COLO829 (cell line): Measurements from ENCODE around the gene DDX4.
"Not testable (repeated sequence)": the region's sequence is repeated elsewhere in the genome, so short reads cannot be mapped to it uniquely, and the experiment has no call there.

Source experiments
- DNase-seq: peaks from one replicate; pipeline ENCODE4 v3.0.0; 2012; ENCODE audit warnings: low spot score

DDX4 gene

GRCh38 chr5:55724281-55724680 is 13.6 kb upstream of the DDX4 start:
- DNase-seq = no peak

DNA sequence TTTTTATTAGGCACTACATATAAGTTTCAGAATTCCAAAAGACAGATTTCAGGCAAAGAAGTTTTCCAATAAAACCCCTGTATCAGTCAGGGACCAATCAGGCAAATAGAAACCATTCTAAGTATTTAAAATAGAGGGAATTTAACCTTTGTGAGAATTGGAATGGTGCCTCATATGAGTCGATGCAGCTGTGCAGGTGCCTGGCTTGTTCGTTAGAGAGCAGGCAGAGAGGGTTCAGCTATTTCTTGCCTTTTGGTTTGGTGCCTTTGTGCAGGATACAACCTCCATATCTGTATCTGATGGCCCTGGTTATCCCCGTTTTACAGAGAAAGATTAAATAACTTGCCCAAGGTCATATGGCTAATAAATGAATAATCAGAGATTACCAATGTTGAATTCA is 6.0 kb upstream of the DDX4 start:
- no peak for DNase-seq

DNA sequence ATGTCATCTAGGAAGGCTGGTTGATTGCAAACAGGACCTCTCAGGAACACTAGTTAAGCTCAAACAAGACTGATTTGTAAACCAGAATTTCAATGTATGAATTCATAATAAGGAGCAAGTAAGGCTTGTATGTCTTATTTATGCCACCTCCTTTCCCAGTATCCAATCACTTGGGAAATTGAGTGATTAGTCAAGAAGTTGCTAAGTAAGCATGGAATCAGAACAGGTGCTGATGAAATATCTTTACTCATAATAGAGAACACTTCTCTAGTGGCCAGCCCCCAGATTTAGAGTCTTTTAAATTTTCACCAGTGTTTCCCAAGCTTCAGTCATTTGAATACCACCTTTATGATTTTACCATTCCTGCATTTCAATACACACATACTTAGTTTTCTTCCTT is 5.3 kb upstream of the DDX4 start:
- no peak for DNase-seq

GRCh38 chr5:55734658-55735057 is 3.2 kb upstream of the DDX4 start:
- no peak for DNase-seq

GRCh38 chr5:55742778-55743177 is 4.9 kb downstream of the DDX4 start:
- no peak for DNase-seq

DNA sequence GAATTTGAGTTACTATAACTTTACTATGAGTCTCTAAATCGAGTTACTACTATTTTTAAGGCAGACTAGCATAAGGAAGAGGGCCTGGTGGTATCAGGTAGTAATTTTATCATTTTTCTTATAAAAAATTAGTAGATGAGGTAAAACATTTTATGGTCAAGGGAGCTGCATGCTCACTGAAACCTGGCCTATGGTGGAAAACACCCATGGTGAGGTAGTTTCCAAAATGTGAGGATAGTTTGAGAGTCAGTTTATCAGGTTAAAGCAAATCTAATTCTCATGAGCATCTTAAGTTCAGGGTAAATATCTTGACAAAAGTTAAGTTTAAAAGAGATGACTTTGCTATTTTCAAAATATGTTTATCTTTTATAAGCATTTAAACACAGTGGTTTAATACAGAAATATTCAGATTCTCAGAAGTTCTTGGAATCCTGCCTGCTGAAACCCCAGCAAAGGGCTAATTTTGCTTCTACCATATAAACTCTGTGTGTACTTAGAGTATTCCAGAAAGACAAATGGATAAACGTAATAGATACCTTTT is 10.0 kb downstream of the DDX4 start:
- DNase-seq = no peak

DNA sequence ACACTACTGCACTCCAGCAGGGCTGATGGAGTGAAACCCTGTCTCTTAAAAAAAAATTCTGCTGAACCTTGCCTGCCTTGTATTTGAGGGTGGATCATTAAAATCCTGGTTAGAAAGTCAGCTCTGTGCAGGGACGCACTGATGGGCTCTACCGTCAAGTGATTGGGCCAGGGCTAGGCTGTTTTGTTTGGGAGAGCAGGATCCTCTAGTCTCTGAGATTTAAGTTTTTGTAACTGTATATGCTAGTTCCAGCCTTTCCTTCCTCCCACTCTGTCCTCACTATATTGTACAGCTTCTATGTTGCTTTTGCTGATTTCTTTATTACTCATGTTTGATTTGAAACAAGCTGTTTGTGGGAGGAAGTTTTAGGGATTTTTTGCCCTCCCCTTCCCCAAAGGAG is 11.5 kb downstream of the DDX4 start:
- no peak for DNase-seq

- no peak for DNase-seq
Measured at GRCh38 chr5:55750063-55750462, 12.2 kb downstream of the DDX4 start.

DNA sequence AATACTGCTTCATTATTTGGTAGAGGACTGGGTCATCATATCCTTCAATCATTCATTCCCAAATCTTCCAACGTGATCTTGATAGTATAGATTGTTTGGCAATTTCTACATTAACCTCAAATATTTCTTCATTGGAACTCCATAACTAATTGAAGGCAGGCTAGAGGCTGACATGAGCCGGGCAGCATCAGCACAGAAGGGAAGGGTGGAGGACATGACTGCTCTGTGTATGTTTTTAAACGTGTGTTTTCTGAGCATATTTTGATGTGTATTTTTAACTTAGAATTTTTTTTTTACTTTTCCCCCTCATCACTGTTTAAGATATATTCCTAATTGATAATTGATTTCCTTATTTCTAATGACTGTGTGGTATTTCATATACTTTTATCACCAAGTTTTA is 12.6 kb downstream of the DDX4 start:
- DNase-seq = no peak

- DNase-seq = no peak
Measured at GRCh38 chr5:55758231-55758630, 20.4 kb downstream of the DDX4 start.

GRCh38 chr5:55758714-55759113 is 20.9 kb downstream of the DDX4 start:
- no peak for DNase-seq

DNA sequence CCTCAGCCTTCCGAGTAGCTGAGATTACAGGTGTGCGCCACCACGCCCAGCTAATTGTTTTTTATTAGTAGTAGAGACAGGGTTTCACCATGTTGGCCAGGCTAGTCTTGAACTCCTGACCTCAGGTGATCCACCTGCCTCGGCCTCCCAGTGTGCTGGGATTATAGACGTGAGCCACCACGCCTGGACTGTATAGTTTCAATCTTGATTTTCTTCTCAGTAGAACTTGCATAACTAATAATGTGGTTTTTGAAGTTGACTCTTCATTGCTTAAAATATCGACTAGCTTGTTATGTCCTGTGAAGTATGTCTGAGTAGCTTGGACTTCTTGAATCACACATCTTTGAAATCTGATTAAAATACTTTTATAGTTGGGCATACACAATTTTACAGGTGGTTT is 23.9 kb downstream of the DDX4 start:
- DNase-seq = not testable (repeated sequence)

DNA sequence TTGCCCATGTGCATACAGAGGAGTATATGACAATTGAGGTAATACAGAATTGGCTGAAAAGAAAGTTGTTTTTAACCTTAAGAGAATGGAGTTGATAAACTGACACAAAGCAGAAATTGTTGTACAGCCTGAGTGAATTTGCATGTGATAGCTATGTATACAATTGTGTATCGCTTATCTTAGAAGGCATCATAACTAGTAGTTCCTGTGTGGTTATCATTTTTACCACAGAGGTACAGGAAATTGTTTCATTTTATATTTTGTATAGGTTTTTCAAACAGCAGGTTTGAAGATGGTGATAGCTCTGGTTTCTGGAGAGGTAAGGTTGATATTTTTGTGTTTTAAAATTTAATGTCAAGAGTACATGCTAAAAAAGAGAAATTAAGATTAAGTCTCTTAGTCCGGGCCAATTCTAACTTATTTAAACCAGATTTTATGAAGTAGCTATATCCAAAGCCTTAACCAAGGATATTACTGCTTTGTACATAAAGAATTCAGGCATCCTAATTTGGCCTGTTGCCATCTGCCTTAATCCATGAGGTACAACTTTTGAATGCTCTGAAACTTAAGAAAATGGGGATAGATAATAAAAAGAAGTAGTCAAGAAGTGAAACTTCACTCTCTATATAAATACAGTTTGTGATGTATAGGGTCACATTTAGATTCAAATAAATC is 26.0 kb downstream of the DDX4 start:
- DNase-seq = no peak

DNA sequence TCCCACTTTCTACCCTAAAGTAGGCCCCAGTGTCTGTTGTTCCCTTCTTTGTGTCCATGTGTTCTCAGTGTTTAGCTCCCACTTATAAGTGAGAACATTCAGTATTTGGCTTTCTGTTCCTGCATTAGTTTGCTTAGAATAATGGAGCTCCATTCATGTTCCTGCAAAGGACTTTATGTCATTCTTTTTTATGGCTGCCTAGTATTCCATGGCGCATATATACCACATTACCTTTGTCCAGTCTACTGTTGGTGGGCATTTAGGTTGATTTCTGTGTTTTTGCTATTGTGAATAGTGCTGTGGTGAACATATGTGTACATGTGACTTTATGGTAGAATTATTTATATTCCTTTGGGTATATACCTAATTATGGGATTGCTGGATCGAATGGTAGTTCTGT is 30.4 kb downstream of the DDX4 start:
- no peak for DNase-seq

GRCh38 chr5:55771175-55771655 is 33.4 kb downstream of the DDX4 start:
- DNase-seq = no peak

- peak; percentile 45 for DNase-seq
Measured at GRCh38 chr5:55773057-55773456, 35.2 kb downstream of the DDX4 start.

GRCh38 chr5:55777332-55777731 is 39.5 kb downstream of the DDX4 start:
- DNase-seq = no peak

DNA sequence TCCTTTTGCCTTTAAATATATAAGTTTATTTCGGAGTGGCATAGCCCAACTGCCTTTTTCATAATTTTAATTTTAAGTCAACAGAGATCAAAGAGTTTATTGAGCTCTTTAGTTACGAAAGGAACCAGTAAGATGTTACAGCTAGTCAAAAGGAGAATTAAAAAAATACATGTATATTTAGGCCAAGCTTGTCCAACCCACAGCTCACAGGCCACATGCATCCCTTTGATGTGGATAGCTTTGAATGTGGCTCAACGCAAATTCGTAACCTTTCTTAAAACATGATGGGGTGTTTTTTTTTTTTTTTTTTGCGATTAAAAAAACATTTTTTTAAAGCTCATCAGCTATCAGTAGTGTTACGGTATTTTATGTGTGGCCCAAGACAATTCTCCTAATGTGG is 63.1 kb downstream of the DDX4 start:
- DNase-seq = no peak

- not testable (repeated sequence) for DNase-seq
Measured at GRCh38 chr5:55808814-55809213, 71.0 kb downstream of the DDX4 start.

DNA sequence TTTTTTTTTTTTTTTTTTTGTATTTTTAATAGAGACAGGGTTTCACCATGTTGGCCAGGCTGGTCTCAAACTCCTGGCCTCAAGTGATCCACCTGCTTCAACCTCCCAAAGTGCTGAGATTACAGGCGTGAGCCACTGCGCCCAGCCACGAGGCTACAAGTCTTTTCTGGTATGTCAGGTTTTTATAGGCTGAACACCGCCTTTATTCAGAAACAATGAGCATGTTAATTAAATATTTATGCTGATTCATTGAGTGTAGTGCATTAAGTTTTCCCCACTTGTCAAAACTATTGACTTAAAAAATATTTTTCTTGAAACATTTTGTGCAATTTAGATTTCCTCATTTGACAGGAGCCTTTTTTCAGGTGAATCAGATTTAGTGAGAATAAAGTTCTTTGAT is 78.1 kb downstream of the DDX4 start:
- DNase-seq = not testable (repeated sequence)

- DNase-seq = peak; percentile 58
Measured at GRCh38 chr5:55816342-55816741, 78.5 kb downstream of the DDX4 start.

DNA sequence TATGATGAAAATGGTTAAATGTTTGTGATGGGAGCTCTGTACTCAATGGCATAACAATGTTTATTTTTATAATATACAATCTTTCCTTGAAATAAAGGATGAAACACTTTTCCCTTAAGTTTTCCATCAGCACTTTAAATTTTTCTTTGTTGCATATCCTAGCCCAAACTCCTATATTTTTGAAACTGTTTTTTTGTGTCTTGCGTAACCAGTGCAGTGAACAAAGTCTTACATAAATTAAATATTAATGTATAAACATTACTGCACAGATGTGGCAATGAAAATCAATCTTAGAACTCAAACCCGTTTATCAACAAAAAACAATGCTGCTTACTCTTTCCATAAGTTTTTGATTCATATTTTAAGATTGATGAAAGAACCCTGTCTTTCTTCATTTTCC is 79.2 kb downstream of the DDX4 start:
- no peak for DNase-seq

GRCh38 chr5:55820488-55820887 is 82.6 kb downstream of the DDX4 start:
- no peak for DNase-seq
